ENCODE data around the gene SH3GL1.

SH3GL1 gene

GRCh38 chr19:4313847-4314490 is 86.4 kb downstream of the SH3GL1 start:
- no peak for DNase-seq (ENCODE audit: low spot score)

All from RKO (cell line).